Duodenal mucosa (tissue), 2 donors: Measurements from ENCODE around the gene MCOLN2.

Source experiments
- H3K27ac ChIP-seq: one replicate; pipeline ENCODE4 v1.7.0; 2013; ENCODE audit warnings: low read depth, low read length
- H3K27me3 ChIP-seq, 2 donors: one replicate each; pipeline ENCODE4 v1.7.0; 2013; ENCODE audit warnings: low read length in 2 of 2, control low read depth in 1 of 2; ENCODE audit not compliant: insufficient read depth in 2 of 2, control insufficient read depth in 1 of 2
- H3K36me3 ChIP-seq, 2 donors: one replicate each; pipeline ENCODE4 v1.7.0; 2013; ENCODE audit warnings: low read length in 2 of 2, control low read depth in 1 of 2; ENCODE audit not compliant: insufficient read depth in 2 of 2, control insufficient read depth in 1 of 2
- H3K4me1 ChIP-seq, 2 donors: one replicate each; pipeline ENCODE4 v1.7.0; 2013; ENCODE audit warnings: low read length in 2 of 2, control low read depth in 1 of 2; ENCODE audit not compliant: insufficient read depth in 2 of 2, control insufficient read depth in 1 of 2
- H3K4me3 ChIP-seq, 2 donors: one replicate each; pipeline ENCODE4 v1.7.0; 2013; ENCODE audit warnings: low read length in 2 of 2, low read depth in 1 of 2
- H3K9ac ChIP-seq, 2 donors: one replicate each; pipeline ENCODE4 v1.7.0; 2013; ENCODE audit warnings: low read length in 2 of 2, low read depth in 1 of 2
- H3K9me3 ChIP-seq, 2 donors: one replicate each; pipeline ENCODE4 v1.7.0; 2013; ENCODE audit warnings: low read length in 2 of 2, control low read depth in 1 of 2; ENCODE audit not compliant: control insufficient read depth in 1 of 2

MCOLN2 gene

GRCh38 chr1:84967666-84968065 is 29.2 kb downstream of the MCOLN2 start:
- no peak overlapping the region for H3K9ac ChIP-seq
- no peaks in the 10 kb centered on the region for H3K36me3 ChIP-seq
- H3K27ac ChIP-seq: no peak overlapping the region
- H3K4me1 ChIP-seq: no peaks in the 10 kb centered on the region
- no peaks in the 10 kb centered on the region for H3K9me3 ChIP-seq
- H3K27me3 ChIP-seq: no peaks in the 10 kb centered on the region
- H3K4me3 ChIP-seq: no peak overlapping the region

- no peaks in the 10 kb centered on the region for H3K27me3 ChIP-seq
- no peak overlapping the region for H3K4me3 ChIP-seq
- H3K27ac ChIP-seq: no peak overlapping the region
- H3K9ac ChIP-seq: no peak overlapping the region
- H3K4me1 ChIP-seq: no peaks in the 10 kb centered on the region
- no peaks in the 10 kb centered on the region for H3K9me3 ChIP-seq
- no peaks in the 10 kb centered on the region for H3K36me3 ChIP-seq
These were observed 33.9 kb downstream of the MCOLN2 start for GRCh38 chr1:84963021-84963420.

- Histone ChIP-seq H3K4me1 (no peaks in the 10 kb centered on the region), H3K27ac (no peak overlapping the region)
These were observed 35.6 kb downstream of the MCOLN2 start for GRCh38 chr1:84961316-84961715.

GRCh38 chr1:84960371-84960770 is 36.5 kb downstream of the MCOLN2 start:
- Histone ChIP-seq H3K4me1 (no peaks in the 10 kb centered on the region), H3K9ac (no peak overlapping the region)

More at GRCh38 chr1:84961316-84961715, 35.6 kb downstream of the MCOLN2 start:
- Histone ChIP-seq H3K27me3 (no peaks in the 10 kb centered on the region), H3K9ac (no peak overlapping the region), H3K9me3 (no peaks in the 10 kb centered on the region), H3K36me3 (no peaks in the 10 kb centered on the region), H3K4me3 (no peak overlapping the region)

GRCh38 chr1:84959294-84959693 is 37.6 kb downstream of the MCOLN2 start:
- no peak overlapping the region for H3K27ac ChIP-seq
- no peak overlapping the region for H3K9ac ChIP-seq
- no peaks in the 10 kb centered on the region for H3K36me3 ChIP-seq

More at GRCh38 chr1:84960371-84960770, 36.5 kb downstream of the MCOLN2 start:
- H3K27ac ChIP-seq: no peak overlapping the region
- H3K27me3 ChIP-seq: no peaks in the 10 kb centered on the region
- H3K9me3 ChIP-seq: no peaks in the 10 kb centered on the region
- H3K36me3 ChIP-seq: no peaks in the 10 kb centered on the region
- H3K4me3 ChIP-seq: no peak overlapping the region

GRCh38 chr1:84957966-84958365 is 38.9 kb downstream of the MCOLN2 start:
- no peaks in the 10 kb centered on the region for H3K27me3 ChIP-seq
- H3K9me3 ChIP-seq: no peaks in the 10 kb centered on the region
- H3K9ac ChIP-seq: no peak overlapping the region
- H3K27ac ChIP-seq: no peak overlapping the region
- no peak overlapping the region for H3K4me3 ChIP-seq
- H3K36me3 ChIP-seq: no peaks in the 10 kb centered on the region
- H3K4me1 ChIP-seq: no peaks in the 10 kb centered on the region

More at GRCh38 chr1:84959294-84959693, 37.6 kb downstream of the MCOLN2 start:
- no peak overlapping the region for H3K4me3 ChIP-seq
- H3K27me3 ChIP-seq: no peaks in the 10 kb centered on the region
- H3K9me3 ChIP-seq: no peaks in the 10 kb centered on the region
- no peaks in the 10 kb centered on the region for H3K4me1 ChIP-seq

GRCh38 chr1:84956655-84957054 is 40.3 kb downstream of the MCOLN2 start:
- Histone ChIP-seq H3K27me3 (no peaks in the 10 kb centered on the region), H3K36me3 (no peaks in the 10 kb centered on the region)

GRCh38 chr1:84956097-84956496 is 40.8 kb downstream of the MCOLN2 start:
- H3K36me3 ChIP-seq: no peaks in the 10 kb centered on the region
- H3K4me1 ChIP-seq: no peaks in the 10 kb centered on the region
- H3K27me3 ChIP-seq: no peaks in the 10 kb centered on the region
- H3K27ac ChIP-seq: no peak overlapping the region
- H3K9ac ChIP-seq: no peak overlapping the region
- no peaks in the 10 kb centered on the region for H3K9me3 ChIP-seq
- no peak overlapping the region for H3K4me3 ChIP-seq

More at GRCh38 chr1:84956655-84957054, 40.3 kb downstream of the MCOLN2 start:
- Histone ChIP-seq H3K9me3 (no peaks in the 10 kb centered on the region), H3K9ac (no peak overlapping the region), H3K4me1 (no peaks in the 10 kb centered on the region), H3K4me3 (no peak overlapping the region), H3K27ac (no peak overlapping the region)

- H3K36me3 ChIP-seq: no peaks in the 10 kb centered on the region
- H3K9me3 ChIP-seq: no peaks in the 10 kb centered on the region
- no peak overlapping the region for H3K27ac ChIP-seq
- H3K4me3 ChIP-seq: no peak overlapping the region
- no peaks in the 10 kb centered on the region for H3K4me1 ChIP-seq
- no peak overlapping the region for H3K9ac ChIP-seq
- H3K27me3 ChIP-seq: no peaks in the 10 kb centered on the region
These were observed 47.2 kb downstream of the MCOLN2 start for GRCh38 chr1:84949664-84950063.

GRCh38 chr1:84947536-84948410 is 49.1 kb downstream of the MCOLN2 start:
- no peaks in the 10 kb centered on the region for H3K4me1 ChIP-seq
- no peak overlapping the region for H3K4me3 ChIP-seq
- no peak overlapping the region for H3K9ac ChIP-seq
- no peaks in the 10 kb centered on the region for H3K36me3 ChIP-seq
- H3K27me3 ChIP-seq: no peaks in the 10 kb centered on the region
- H3K27ac ChIP-seq: no peak overlapping the region
- no peaks in the 10 kb centered on the region for H3K9me3 ChIP-seq
